LNCAP (cell line): Measurements from ENCODE around the gene CDH4.

Experiments
- CTCF ChIP-seq: fragments of 450-650 bp; IDR thresholded peaks from 2 replicates; pipeline ENCODE4 v1.5.1; 2017; ENCODE audit warnings: mild to moderate bottlenecking

Gene CDH4

GRCh38 chr20:61937146-61937962, 685.3 kb downstream of the CDH4 start:
- no peak for TF ChIP-seq CTCF

- no peak for TF ChIP-seq CTCF
Measured at GRCh38 chr20:61937963-61938838, 686.1 kb downstream of the CDH4 start.

GRCh38 chr20:61938839-61939690, 687.0 kb downstream of the CDH4 start:
- no peak for TF ChIP-seq CTCF

- TF ChIP-seq CTCF, result no peak
Measured at GRCh38 chr20:61939691-61940360, 687.8 kb downstream of the CDH4 start.

- TF ChIP-seq CTCF, result no peak
Measured at GRCh38 chr20:61940491-61940890, 688.4 kb downstream of the CDH4 start.

- no peak for TF ChIP-seq CTCF
Measured at GRCh38 chr20:61940976-61941720, 689.1 kb downstream of the CDH4 start.
